Naive B cell (primary cell): ENCODE data around the gene CXCL5. TPM values are rescaled to one million over a fixed set of nuclear protein-coding genes. Genes with fewer than 3 reads are reported as not detected.
"Not testable (repeated sequence)": the region's sequence is repeated elsewhere in the genome, so short reads cannot be mapped to it uniquely, and the experiment has no call there.

ENCODE experiments used
- ATAC-seq, 2 donors: fragments of 150-1000 bp; cut with Tn5 transposase; 2 replicates each; pipeline ENCODE4 v1.10.0; 2021; ENCODE audit warnings: low read depth in 2 of 2, mild to moderate bottlenecking in 2 of 2, moderate library complexity in 2 of 2
- DNase-seq: peaks from one replicate; pipeline ENCODE4 v3.0.0; 2022
- H3K27ac Mint-ChIP-seq, 6 donors: one replicate each; pipeline ENCODE4 v1.8.0; 2020 to 2022; ENCODE audit warnings: mild to moderate bottlenecking in 6 of 6, mixed read lengths in 6 of 6, moderate library complexity in 5 of 6, inconsistent platforms in 2 of 6
- H3K27me3 Mint-ChIP-seq, 3 donors: one replicate each; pipeline ENCODE4 v1.8.0; 2021 to 2022; ENCODE audit warnings: mixed read lengths in 3 of 3, mild to moderate bottlenecking in 1 of 3
- H3K36me3 Mint-ChIP-seq, 2 donors: one replicate each; pipeline ENCODE4 v1.8.0; 2020 to 2022; ENCODE audit warnings: mixed read lengths in 2 of 2, inconsistent platforms in 1 of 2, mild to moderate bottlenecking in 1 of 2
- H3K4me1 Mint-ChIP-seq, 3 donors: one replicate each; pipeline ENCODE4 v1.8.0; 2020 to 2022; ENCODE audit warnings: mixed read lengths in 3 of 3, inconsistent platforms in 1 of 3, mild to moderate bottlenecking in 1 of 3, moderate library complexity in 1 of 3
- H3K4me3 Mint-ChIP-seq, 8 donors: one replicate each; pipeline ENCODE4 v1.8.0; 2020 to 2022; ENCODE audit warnings: mild to moderate bottlenecking in 8 of 8, mixed read lengths in 8 of 8, moderate library complexity in 8 of 8, inconsistent platforms in 2 of 8
- H3K9me3 Mint-ChIP-seq, 7 donors: one replicate each; pipeline ENCODE4 v1.8.0; 2020 to 2022; ENCODE audit warnings: mixed read lengths in 7 of 7, mild to moderate bottlenecking in 5 of 7, inconsistent platforms in 2 of 7, moderate library complexity in 1 of 7
- polyA plus RNA-seq, 6 donors: library from polyadenylated mRNA; unstranded; fragments of 300-500 nt; fragmentation: Illumina TruSeq; gene quantifications; one replicate each; pipeline ENCODE4 v1.2.3, GENCODE V29; 2021; ENCODE audit warnings: low read depth in 6 of 6

Gene CXCL5
- polyA plus RNA-seq, 6 donors from 2014 or later = 0.21 to 0.53 (median 0.35) TPM; not detected in 1

DNA sequence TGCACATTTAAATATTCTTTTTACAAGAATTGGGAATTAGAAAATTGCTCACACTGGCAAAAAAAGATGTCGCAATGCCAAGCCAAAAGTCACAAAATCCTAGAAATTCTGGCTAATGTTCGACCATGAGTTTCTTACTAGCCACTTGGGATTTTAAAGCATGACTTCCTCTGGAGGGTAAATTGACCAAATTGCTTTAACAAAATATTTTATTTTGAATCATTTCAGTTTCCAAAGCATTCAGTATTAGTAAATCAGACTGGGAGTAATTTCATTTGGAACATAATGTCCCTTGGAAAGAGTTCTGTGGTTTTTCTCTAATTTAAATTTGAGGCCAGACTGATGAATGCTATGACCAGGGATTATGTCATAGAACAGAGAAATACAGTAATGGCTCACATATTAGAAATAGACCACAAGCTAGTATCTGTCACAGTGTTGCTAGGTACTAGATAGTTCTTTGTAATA is 7.6 kb upstream of the CXCL5 start:
- no peak for ATAC-seq
- H3K9me3 Mint-ChIP-seq = peaks cover 0 to 13% (median 0%) of the 10 kb centered on the region in 7 donors
- H3K27me3 Mint-ChIP-seq = peaks cover 0 to 11% (median 5%) of the 10 kb centered on the region in 3 donors
- H3K27ac Mint-ChIP-seq = no peak overlapping the region
- no peaks in the 10 kb centered on the region for H3K4me1 Mint-ChIP-seq
- no peaks in the 10 kb centered on the region for H3K36me3 Mint-ChIP-seq
- no peak for DNase-seq
- H3K4me3 Mint-ChIP-seq = no peak overlapping the region

- H3K27ac Mint-ChIP-seq = no peak overlapping the region
- H3K4me1 Mint-ChIP-seq = no peaks in the 10 kb centered on the region
- H3K36me3 Mint-ChIP-seq = no peaks in the 10 kb centered on the region
- peaks cover 0 to 8% (median 0%) of the 10 kb centered on the region in 7 donors for H3K9me3 Mint-ChIP-seq
- no peak overlapping the region for H3K4me3 Mint-ChIP-seq
- ATAC-seq (no peak), DNase-seq (no peak)
- H3K27me3 Mint-ChIP-seq = peaks cover 0 to 6% (median under 1%) of the 10 kb centered on the region in 3 donors
Observed at GRCh38 chr4:74005528-74005927, 7.1 kb upstream of the CXCL5 start.

DNA sequence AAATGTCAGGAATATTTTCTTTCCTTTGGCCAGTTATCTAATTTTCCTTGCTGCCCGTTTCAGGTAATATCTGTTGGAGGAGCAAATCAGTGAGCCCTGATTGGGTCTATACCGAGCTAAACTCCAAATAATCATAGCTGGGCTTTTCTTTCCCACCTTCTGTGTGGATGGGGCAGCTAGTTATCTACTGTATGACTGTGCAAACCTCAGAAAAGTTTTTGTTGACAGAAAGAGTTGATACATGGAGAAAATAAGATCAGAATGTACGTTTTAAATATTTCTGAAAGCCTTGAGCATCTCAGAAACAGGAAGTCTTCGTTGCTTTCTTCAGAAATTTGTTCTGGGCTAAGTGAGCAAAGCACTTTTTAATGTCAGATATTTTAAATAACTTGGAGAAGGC is 6.2 kb upstream of the CXCL5 start:
- no peak for DNase-seq
- no peaks in the 10 kb centered on the region for H3K36me3 Mint-ChIP-seq
- H3K4me3 Mint-ChIP-seq = no peak overlapping the region
- no peak overlapping the region for H3K27ac Mint-ChIP-seq
- H3K4me1 Mint-ChIP-seq = no peaks in the 10 kb centered on the region
- peaks cover 0 to 5% (median 5%) of the 10 kb centered on the region in 3 donors for H3K27me3 Mint-ChIP-seq
- ATAC-seq = no peak
- H3K9me3 Mint-ChIP-seq = peaks cover 0 to 8% (median 0%) of the 10 kb centered on the region in 7 donors

DNA sequence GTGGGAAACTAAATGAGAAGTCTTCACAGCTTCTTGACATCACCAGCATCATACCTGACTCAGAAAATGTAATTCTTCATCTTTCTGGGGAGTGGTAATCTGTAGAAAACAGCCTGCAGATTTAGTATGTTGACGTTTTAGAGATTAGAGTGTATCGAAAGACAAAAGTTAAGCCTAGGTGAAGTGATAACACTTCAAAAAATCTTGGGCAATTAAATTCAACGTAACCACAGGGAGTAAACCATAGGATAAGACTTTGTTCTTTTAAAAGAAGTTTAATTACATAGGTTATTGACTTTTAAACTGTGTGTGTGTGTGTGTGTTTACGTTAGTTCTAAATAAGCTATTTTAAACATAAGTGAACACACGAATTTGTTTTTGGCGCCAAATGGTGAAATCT is 1.8 kb upstream of the CXCL5 start:
- no peaks in the 10 kb centered on the region for H3K36me3 Mint-ChIP-seq
- H3K27me3 Mint-ChIP-seq = peaks cover 5 to 24% (median 10%) of the 10 kb centered on the region in 3 donors
- no peak overlapping the region for H3K4me3 Mint-ChIP-seq
- no peak overlapping the region for H3K27ac Mint-ChIP-seq
- no peaks in the 10 kb centered on the region for H3K4me1 Mint-ChIP-seq
- ATAC-seq = no peak
- no peak for DNase-seq
- H3K9me3 Mint-ChIP-seq = peaks cover 0 to 8% (median 0%) of the 10 kb centered on the region in 7 donors

DNA sequence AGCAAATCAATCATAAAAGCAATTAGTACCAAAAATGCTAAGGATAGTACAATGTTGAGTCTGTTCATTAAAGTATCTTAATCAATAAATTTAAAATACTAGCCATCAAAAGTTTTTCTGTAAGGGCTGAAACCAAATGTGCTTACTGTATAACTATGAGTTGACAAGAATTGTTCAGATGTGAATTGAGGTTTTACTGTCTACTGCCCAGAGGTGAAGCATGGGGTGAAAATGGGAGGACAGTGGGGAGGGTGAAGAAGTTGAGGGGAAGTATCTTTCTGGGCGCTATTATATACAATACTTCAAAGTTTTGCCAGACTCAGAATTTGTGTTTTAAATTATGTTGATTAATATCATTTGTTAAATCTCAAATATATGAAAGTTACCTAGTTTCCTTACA is 6.4 kb downstream of the CXCL5 start:
- DNase-seq = no peak

DNA sequence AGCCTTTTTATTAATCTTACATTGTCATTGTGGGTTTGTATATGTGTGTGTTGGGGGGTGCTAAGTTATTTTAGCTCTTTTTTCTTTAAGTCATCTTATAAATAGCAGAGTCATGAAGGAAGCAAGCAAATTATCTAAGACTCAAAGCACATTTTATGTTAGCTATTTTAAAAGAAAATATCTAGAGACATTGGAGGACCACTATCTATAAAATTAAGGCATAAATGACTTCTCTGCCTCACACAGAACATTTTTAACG is 6.8 kb downstream of the CXCL5 start:
- Mint-ChIP-seq H3K27me3 (peaks cover 8 to 26% (median 10%) of the 10 kb centered on the region in 3 donors), H3K9me3 (peaks cover 0 to 3% (median 0%) of the 10 kb centered on the region in 7 donors), H3K36me3 (no peaks in the 10 kb centered on the region), H3K4me1 (no peaks in the 10 kb centered on the region), H3K27ac (no peak overlapping the region), H3K4me3 (no peak overlapping the region)
- ATAC-seq = no peak
- no peak for DNase-seq

More for the DNA sequence above, 6.4 kb downstream of the CXCL5 start:
- Mint-ChIP-seq H3K27me3 (peaks cover 8 to 26% (median 10%) of the 10 kb centered on the region in 3 donors), H3K9me3 (peaks cover 0 to 3% (median 0%) of the 10 kb centered on the region in 7 donors), H3K27ac (no peak overlapping the region), H3K4me3 (no peak overlapping the region), H3K36me3 (no peaks in the 10 kb centered on the region), H3K4me1 (no peaks in the 10 kb centered on the region)
- ATAC-seq = no peak

DNA sequence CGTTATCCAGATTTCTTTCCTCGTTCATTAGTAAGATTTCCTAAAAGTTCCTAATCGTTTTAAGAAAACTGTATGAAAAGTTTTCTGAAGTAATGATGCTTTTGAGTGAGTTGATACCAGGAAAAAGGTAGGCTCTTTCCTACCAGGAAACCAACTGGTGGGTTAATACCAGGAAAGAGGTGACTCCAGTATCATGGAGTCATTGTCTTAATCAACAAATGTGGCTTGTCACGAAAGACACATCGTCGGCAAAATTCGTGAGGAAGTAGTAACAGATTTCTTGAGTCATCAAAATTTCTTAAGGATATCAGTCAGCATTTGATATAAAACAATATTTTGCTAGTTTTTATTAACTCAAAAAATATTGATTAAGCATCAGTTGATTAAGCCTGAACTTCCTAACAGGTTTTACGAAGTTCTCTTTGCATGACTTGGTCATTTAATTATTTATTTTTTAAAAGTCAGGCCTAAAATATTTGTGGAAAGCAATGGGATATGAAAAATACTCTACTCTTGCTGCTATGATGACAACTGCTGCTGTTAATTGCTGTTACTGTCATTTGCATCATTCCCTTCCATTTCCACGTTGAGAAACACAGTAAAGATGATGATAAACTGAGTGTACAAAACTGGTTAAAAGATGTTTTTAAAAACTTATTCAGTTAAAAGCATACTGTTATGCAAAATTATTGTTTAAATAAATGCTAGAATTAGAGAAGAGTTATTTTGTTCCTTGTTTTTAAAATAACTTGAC is 7.3 kb downstream of the CXCL5 start:
- ATAC-seq = no peak
- peaks cover 8 to 26% (median 10%) of the 10 kb centered on the region in 3 donors for H3K27me3 Mint-ChIP-seq
- H3K4me3 Mint-ChIP-seq = no peak overlapping the region
- H3K4me1 Mint-ChIP-seq = no peaks in the 10 kb centered on the region
- no peak for DNase-seq
- H3K27ac Mint-ChIP-seq = no peak overlapping the region
- H3K36me3 Mint-ChIP-seq = no peaks in the 10 kb centered on the region
- H3K9me3 Mint-ChIP-seq = peaks cover 0 to 3% (median 0%) of the 10 kb centered on the region in 7 donors

- peaks cover 0 to 3% (median 0%) of the 10 kb centered on the region in 7 donors for H3K9me3 Mint-ChIP-seq
- H3K27me3 Mint-ChIP-seq = peaks cover 8 to 22% (median 10%) of the 10 kb centered on the region in 3 donors
- H3K4me3 Mint-ChIP-seq = no peak overlapping the region
- H3K4me1 Mint-ChIP-seq = no peaks in the 10 kb centered on the region
- ATAC-seq = no peak
- no peak overlapping the region for H3K27ac Mint-ChIP-seq
- H3K36me3 Mint-ChIP-seq = no peaks in the 10 kb centered on the region
- DNase-seq = no peak
Observed at GRCh38 chr4:73989928-73990327, 8.5 kb downstream of the CXCL5 start.

GRCh38 chr4:73989031-73989430 is 9.4 kb downstream of the CXCL5 start:
- Mint-ChIP-seq H3K27me3 (peaks cover 4 to 13% (median 10%) of the 10 kb centered on the region in 3 donors), H3K36me3 (no peaks in the 10 kb centered on the region), H3K27ac (no peak overlapping the region), H3K4me1 (no peaks in the 10 kb centered on the region), H3K9me3 (peaks cover 0 to 1% (median 0%) of the 10 kb centered on the region in 7 donors), H3K4me3 (no peak overlapping the region)
- ATAC-seq (no peak), DNase-seq (no peak)

- H3K4me1 Mint-ChIP-seq = no peaks in the 10 kb centered on the region
- H3K36me3 Mint-ChIP-seq = no peaks in the 10 kb centered on the region
- H3K9me3 Mint-ChIP-seq = peaks cover 0 to 1% (median 0%) of the 10 kb centered on the region in 7 donors
- ATAC-seq (no peak), DNase-seq (no peak)
- peaks cover 8% of the 10 kb centered on the region in 3 donors for H3K27me3 Mint-ChIP-seq
- H3K27ac Mint-ChIP-seq = no peak within 1 kb of the TSS
- H3K4me3 Mint-ChIP-seq = no peak within 1 kb of the TSS
Observed at GRCh38 chr4:73988061-73988460, 10.4 kb downstream of the CXCL5 start, which contains the start of gene PPBP. PPBP (minus strand) TSS chr4:73988190; CDS start chr4:73988103, 87 bp downstream.

GRCh38 chr4:73985528-73985852 is 13.0 kb downstream of the CXCL5 start:
- Mint-ChIP-seq H3K4me1 (no peaks in the 10 kb centered on the region), H3K27ac (no peak overlapping the region), H3K4me3 (no peak overlapping the region), H3K9me3 (no peaks in the 10 kb centered on the region), H3K36me3 (no peaks in the 10 kb centered on the region), H3K27me3 (peaks cover 0 to 15% (median 3%) of the 10 kb centered on the region in 3 donors)
- no peak for ATAC-seq
- no peak for DNase-seq

DNA sequence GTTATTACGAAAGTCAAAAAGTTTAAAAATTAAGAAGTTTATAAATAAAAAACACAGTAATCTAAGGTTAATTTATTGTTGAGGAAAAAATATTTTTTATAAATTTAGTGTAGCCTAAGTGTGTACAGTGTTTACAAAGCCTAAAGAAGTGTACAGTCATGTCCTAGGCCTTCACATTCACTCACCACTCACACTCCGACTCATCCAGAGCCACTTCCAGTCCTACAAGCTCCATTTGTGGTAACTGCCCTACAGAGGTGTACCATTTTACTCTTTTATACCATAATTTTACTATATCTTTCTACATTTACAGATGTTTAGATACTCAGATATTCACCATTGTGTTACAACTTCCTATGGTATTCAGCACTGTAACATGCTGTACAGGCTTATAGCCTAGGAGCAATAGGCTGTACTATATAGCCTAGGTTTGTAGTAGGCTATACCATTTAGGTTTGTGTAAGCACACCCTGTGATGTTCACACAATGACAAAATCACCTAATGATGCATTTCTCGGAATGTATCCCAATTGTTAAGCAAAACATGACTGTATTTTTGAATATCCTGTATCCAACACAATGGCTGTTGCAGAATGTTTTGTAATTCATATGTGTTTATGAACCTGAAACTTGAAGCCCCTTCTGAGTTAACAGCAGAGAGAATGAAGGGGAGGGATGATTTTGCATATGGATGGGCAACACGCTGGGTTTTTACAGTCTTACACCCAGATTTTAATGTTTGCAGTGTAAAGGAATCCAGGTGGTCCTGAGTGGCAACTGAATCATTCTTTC is 13.5 kb downstream of the CXCL5 start:
- Mint-ChIP-seq H3K36me3 (no peaks in the 10 kb centered on the region), H3K4me3 (no peak overlapping the region), H3K4me1 (no peaks in the 10 kb centered on the region), H3K9me3 (no peaks in the 10 kb centered on the region), H3K27ac (no peak overlapping the region), H3K27me3 (peaks cover 0 to 20% (median 8%) of the 10 kb centered on the region in 3 donors)
- no peak for ATAC-seq
- no peak for DNase-seq

DNA sequence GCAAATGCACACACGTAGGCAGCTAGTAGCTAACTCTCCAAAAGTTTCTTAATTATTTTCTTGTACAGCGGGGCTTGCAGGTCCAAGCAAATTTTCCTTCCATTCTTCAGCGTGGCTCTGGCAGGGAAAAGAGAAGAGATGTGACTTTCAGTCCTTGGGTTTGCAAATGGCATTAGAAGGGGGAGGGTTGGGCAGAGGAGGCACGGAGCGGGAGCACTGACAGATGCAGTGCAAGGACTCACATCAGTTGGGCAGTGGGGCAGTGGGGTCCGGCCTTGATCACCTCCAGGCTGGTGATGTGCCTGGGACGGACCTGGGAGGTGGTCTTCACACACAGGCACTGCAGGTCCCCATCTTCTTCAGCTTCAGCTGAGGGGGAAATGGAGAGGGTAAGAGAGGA is 17.3 kb downstream of the CXCL5 start:
- not testable (repeated sequence) for ATAC-seq, H3K27ac Mint-ChIP-seq, H3K9me3 Mint-ChIP-seq, H3K4me3 Mint-ChIP-seq, H3K4me1 Mint-ChIP-seq, DNase-seq, H3K36me3 Mint-ChIP-seq
- H3K27me3 Mint-ChIP-seq = peaks cover 0 to 24% (median 8%) of the 10 kb centered on the region in 3 donors
